ENCODE measurements around the gene PLCB3. TPM values are rescaled to one million over a fixed set of nuclear protein-coding genes. Genes with fewer than 3 reads are reported as not detected.

PLCB3 gene
- total and polyA plus RNA-seq, 2 experiments from 2014 or later: 28.1 to 103 TPM

DNA sequence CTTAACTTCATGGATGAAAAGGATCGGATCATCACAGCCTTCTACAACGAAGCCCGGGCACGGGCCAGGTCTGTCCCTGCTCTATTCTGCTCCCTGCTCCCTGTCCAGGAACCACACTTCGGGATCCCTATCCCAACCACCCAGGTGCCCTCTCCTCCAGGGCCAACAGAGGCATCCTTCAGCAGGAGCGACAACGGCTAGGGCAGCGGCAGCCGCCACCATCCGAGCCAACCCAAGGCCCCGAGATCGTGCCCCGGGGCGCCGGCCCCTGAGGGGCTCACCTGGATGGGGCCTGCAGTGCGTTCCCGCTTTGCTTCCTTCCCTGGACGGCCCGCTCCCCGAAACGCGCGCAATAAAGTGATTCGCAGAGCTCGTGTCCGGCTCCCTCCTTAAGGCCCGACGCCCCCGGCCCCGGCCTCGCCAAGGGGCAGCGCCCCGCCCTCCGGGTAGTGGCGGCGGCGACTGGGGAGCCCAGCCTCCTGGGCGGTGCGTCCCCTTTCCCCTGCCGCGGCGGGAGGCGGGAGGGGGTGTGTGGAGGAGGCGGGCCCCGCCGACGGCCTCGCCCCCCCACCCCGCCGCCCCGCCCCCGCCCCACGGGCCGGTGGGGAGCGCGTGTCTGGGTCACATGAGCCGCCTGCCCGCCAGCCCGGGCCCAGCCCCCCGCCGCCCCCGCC is 17.3 kb upstream of the PLCB3 start, which contains the start of gene VEGFB:
TSS of gene VEGFB (plus strand) at position 672 of the 674 bp plus-strand sequence. CDS start 250 bp downstream, outside the sequence.
- peaks cover 25% of the 10 kb centered on the region for H3F3A ChIP-seq (replicated peaks; ENCODE audit: low read depth)
- Mint-ChIP-seq H3K27ac (no peak within 1 kb of the TSS), H3K4me3 (peak within 1 kb of the TSS; percentile 83), H3K4me1 (peaks cover 20% of the 10 kb centered on the region), H3K27me3 (ENCODE audit: insufficient read depth, low read depth, poor library complexity) (peaks cover 27% of the 10 kb centered on the region), H3K36me3 (ENCODE audit: low read depth) (peaks cover 11% of the 10 kb centered on the region), H3K9me3 (no peaks in the 10 kb centered on the region)
- H3K79me2 ChIP-seq (replicated peaks; ENCODE audit: insufficient read depth): peaks cover 4% of the 10 kb centered on the region; the same call in 1 of the 2 replicates
- H3K4me3 ChIP-seq: peak within 1 kb of the TSS; percentile 79
- ATAC-seq: peak; percentile 16
- peak within 1 kb of the TSS; percentile 92 for H3K4me2 ChIP-seq
- no peaks in the 10 kb centered on the region for H3K36me3 ChIP-seq (ENCODE audit: insufficient read depth)
- H3K4me1 ChIP-seq (ENCODE audit: insufficient read depth): peaks cover 17% of the 10 kb centered on the region; the same call in 1 of the 2 replicates
- TF ChIP-seq EZH2 (IDR thresholded peaks at IDR 0.05; ENCODE audit: low read depth, unreplicated experiment) (no peak), POLR2AphosphoS5 (IDR thresholded peaks at IDR 0.05; ENCODE audit: low read depth) (peak; percentile 65), ZNF331 (CRISPR knock-in tag; IDR thresholded peaks at IDR 0.05; ENCODE audit: low read depth) (no peak), STAT1 (IDR thresholded peaks at IDR 0.05; ENCODE audit: unreplicated experiment) (no peak), CREB1 (CRISPR knock-in tag; IDR thresholded peaks at IDR 0.05; ENCODE audit: low read depth) (no peak), JUNB (IDR thresholded peaks at IDR 0.05; ENCODE audit: unreplicated experiment) (no peak)
- TF ChIP-seq, protein P1, sequence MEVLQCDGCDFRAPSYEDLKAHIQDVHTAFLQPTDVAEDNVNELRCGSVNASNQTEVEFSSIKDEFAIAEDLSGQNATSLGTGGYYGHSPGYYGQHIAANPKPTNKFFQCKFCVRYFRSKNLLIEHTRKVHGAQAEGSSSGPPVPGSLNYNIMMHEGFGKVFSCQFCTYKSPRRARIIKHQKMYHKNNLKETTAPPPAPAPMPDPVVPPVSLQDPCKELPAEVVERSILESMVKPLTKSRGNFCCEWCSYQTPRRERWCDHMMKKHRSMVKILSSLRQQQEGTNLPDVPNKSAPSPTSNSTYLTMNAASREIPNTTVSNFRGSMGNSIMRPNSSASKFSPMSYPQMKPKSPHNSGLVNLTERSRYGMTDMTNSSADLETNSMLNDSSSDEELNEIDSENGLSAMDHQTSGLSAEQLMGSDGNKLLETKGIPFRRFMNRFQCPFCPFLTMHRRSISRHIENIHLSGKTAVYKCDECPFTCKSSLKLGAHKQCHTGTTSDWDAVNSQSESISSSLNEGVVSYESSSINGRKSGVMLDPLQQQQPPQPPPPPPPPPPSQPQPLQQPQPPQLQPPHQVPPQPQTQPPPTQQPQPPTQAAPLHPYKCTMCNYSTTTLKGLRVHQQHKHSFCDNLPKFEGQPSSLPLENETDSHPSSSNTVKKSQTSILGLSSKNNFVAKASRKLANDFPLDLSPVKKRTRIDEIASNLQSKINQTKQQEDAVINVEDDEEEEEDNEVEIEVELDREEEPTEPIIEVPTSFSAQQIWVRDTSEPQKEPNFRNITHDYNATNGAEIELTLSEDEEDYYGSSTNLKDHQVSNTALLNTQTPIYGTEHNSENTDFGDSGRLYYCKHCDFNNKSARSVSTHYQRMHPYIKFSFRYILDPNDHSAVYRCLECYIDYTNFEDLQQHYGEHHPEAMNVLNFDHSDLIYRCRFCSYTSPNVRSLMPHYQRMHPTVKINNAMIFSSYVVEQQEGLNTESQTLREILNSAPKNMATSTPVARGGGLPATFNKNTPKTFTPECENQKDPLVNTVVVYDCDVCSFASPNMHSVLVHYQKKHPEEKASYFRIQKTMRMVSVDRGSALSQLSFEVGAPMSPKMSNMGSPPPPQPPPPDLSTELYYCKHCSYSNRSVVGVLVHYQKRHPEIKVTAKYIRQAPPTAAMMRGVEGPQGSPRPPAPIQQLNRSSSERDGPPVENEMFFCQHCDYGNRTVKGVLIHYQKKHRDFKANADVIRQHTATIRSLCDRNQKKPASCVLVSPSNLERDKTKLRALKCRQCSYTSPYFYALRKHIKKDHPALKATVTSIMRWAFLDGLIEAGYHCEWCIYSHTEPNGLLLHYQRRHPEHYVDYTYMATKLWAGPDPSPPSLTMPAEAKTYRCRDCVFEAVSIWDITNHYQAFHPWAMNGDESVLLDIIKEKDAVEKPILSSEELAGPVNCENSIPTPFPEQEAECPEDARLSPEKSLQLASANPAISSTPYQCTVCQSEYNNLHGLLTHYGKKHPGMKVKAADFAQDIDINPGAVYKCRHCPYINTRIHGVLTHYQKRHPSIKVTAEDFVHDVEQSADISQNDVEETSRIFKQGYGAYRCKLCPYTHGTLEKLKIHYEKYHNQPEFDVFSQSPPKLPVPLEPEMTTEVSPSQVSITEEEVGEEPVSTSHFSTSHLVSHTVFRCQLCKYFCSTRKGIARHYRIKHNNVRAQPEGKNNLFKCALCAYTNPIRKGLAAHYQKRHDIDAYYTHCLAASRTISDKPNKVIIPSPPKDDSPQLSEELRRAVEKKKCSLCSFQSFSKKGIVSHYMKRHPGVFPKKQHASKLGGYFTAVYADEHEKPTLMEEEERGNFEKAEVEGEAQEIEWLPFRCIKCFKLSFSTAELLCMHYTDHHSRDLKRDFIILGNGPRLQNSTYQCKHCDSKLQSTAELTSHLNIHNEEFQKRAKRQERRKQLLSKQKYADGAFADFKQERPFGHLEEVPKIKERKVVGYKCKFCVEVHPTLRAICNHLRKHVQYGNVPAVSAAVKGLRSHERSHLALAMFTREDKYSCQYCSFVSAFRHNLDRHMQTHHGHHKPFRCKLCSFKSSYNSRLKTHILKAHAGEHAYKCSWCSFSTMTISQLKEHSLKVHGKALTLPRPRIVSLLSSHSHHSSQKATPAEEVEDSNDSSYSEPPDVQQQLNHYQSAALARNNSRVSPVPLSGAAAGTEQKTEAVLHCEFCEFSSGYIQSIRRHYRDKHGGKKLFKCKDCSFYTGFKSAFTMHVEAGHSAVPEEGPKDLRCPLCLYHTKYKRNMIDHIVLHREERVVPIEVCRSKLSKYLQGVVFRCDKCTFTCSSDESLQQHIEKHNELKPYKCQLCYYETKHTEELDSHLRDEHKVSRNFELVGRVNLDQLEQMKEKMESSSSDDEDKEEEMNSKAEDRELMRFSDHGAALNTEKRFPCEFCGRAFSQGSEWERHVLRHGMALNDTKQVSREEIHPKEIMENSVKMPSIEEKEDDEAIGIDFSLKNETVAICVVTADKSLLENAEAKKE (CRISPR knock-in tag; IDR thresholded peaks at IDR 0.05): no peak
- TF ChIP-seq, protein P2, sequence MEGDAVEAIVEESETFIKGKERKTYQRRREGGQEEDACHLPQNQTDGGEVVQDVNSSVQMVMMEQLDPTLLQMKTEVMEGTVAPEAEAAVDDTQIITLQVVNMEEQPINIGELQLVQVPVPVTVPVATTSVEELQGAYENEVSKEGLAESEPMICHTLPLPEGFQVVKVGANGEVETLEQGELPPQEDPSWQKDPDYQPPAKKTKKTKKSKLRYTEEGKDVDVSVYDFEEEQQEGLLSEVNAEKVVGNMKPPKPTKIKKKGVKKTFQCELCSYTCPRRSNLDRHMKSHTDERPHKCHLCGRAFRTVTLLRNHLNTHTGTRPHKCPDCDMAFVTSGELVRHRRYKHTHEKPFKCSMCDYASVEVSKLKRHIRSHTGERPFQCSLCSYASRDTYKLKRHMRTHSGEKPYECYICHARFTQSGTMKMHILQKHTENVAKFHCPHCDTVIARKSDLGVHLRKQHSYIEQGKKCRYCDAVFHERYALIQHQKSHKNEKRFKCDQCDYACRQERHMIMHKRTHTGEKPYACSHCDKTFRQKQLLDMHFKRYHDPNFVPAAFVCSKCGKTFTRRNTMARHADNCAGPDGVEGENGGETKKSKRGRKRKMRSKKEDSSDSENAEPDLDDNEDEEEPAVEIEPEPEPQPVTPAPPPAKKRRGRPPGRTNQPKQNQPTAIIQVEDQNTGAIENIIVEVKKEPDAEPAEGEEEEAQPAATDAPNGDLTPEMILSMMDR (conservative IDR thresholded peaks at IDR 0.05; ENCODE audit: low read depth in 2 of 2): no peak
- no peaks in the 10 kb centered on the region for H4K20me1 ChIP-seq (replicated peaks; ENCODE audit: insufficient read depth)
- H2AFZ ChIP-seq: peak within 1 kb of the TSS; percentile 63
- H3K27me3 ChIP-seq (ENCODE audit: insufficient read depth): peaks cover 23% of the 10 kb centered on the region; the same call in 1 of the 2 replicates
- peak; percentile 71 for DNase-seq (ENCODE audit: low spot score)
- H3K27ac ChIP-seq (ENCODE audit: low read depth): no peak within 1 kb of the TSS
- H3K9me2 ChIP-seq (ENCODE audit: insufficient read depth): no peaks in the 10 kb centered on the region
